ENCODE data around the gene CHD6.
"Not testable (repeated sequence)": the region's sequence is repeated elsewhere in the genome, so short reads cannot be mapped to it uniquely, and the experiment has no call there.

Gene CHD6

DNA sequence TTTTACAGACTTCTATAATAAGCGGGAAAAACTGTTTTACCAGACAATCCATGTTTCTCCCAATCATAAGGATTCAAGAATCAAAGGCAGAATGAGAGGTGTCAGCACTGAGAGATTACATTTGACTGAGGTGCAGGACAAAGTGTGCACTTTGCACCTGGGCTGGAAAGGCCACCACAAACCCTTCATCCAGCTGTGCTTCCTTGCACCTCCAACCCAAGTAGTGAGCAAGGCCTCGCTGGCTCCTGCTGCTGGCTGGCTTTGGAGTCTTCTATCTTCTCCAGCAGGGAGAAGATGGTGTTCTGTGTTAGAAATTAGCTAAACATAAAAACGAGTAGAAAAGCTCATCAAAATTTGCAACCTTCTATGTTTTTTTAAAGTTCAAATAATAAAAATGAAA, 77.7 kb downstream of the CHD6 start:
- no peak overlapping the region for H3K4me3 ChIP-seq

DNA sequence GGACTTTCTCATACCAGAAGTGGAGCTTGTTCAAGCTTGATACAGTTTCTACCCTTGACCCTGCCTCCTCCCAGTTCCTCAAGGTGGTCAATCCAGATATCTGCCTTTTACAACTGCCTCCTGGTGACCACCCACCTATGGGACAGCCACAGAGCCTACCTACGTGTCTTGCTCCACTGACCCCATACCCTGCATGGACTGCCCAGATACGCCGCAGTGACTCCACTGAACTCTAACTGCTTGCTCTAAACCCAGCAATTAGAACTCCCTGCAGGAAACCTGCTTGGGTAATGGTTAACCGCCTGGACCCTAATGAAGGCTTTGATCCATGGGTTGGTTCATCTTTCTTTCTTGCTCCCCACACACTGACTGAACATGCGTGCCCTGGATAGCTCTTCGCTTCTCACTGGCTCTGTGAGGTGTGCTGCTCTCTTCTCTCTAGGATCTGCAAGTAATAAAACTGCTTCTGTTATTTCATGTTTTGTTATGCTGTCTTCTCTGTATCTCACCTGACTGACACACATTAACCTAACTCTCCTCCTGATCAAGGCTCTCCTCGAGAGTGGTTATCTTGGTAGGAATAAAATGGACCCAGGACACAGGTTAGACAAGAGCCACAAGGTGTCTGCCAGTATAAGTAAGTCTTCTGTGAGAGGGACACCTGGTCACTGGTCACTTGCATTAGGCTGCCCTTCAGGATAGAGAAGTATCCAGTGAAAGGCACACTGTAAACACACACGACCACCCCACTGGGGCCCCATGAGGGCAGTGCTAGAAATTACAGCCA, 79.2 kb downstream of the CHD6 start:
- DNase-seq (ENCODE audit: low read depth, low spot score) = no peak
- Histone ChIP-seq H3K9me3 (ENCODE audit: low read depth, low read length) (no peaks in the 10 kb centered on the region), H3K36me3 (ENCODE audit: insufficient read depth, low read length) (peaks cover 21% of the 10 kb centered on the region), H3K9ac (ENCODE audit: insufficient read length) (no peak overlapping the region), H3K4me3 (no peak overlapping the region), H3K27ac (no peak overlapping the region)
- TF ChIP-seq FOXP2 (optimal IDR thresholded peaks at IDR 0.05; ENCODE audit: control extremely low read depth, extremely low read length, insufficient read depth) (no peak), EZH2 (IDR thresholded peaks at IDR 0.05) (no peak), POLR2AphosphoS5 (IDR thresholded peaks at IDR 0.05; ENCODE audit: borderline replicate concordance, low read depth, low read length) (no peak)

More for the DNA sequence above, 77.7 kb downstream of the CHD6 start:
- Histone ChIP-seq H3K36me3 (ENCODE audit: insufficient read depth, low read length) (peaks cover 21% of the 10 kb centered on the region), H3K9ac (ENCODE audit: insufficient read length) (no peak overlapping the region), H3K9me3 (ENCODE audit: low read depth, low read length) (no peaks in the 10 kb centered on the region), H3K27ac (no peak overlapping the region)
- DNase-seq (ENCODE audit: low read depth, low spot score) = no peak
- TF ChIP-seq FOXP2 (optimal IDR thresholded peaks at IDR 0.05; ENCODE audit: control extremely low read depth, extremely low read length, insufficient read depth) = no peak
- TF ChIP-seq POLR2AphosphoS5 (IDR thresholded peaks at IDR 0.05; ENCODE audit: borderline replicate concordance, low read depth, low read length) = no peak
- no peak for TF ChIP-seq EZH2 (IDR thresholded peaks at IDR 0.05)

- no peak overlapping the region for H3K4me3 ChIP-seq
- no peak for DNase-seq (ENCODE audit: low read depth, low spot score)
- H3K27ac ChIP-seq = no peak overlapping the region
- H3K9ac ChIP-seq (ENCODE audit: insufficient read length) = no peak overlapping the region
- H3K9me3 ChIP-seq (ENCODE audit: low read depth, low read length) = no peaks in the 10 kb centered on the region
- H3K36me3 ChIP-seq (ENCODE audit: insufficient read depth, low read length) = peaks cover 24% of the 10 kb centered on the region
- TF ChIP-seq POLR2AphosphoS5 (IDR thresholded peaks at IDR 0.05; ENCODE audit: borderline replicate concordance, low read depth, low read length) = no peak
- no peak for TF ChIP-seq FOXP2 (optimal IDR thresholded peaks at IDR 0.05; ENCODE audit: control extremely low read depth, extremely low read length, insufficient read depth)
- no peak for TF ChIP-seq EZH2 (IDR thresholded peaks at IDR 0.05)
Observed at GRCh38 chr20:41537865-41538264, 80.3 kb downstream of the CHD6 start.

- DNase-seq (ENCODE audit: low read depth, low spot score); H3K9ac ChIP-seq (ENCODE audit: insufficient read length); H3K4me3 ChIP-seq; H3K27ac ChIP-seq; H3K9me3 ChIP-seq (ENCODE audit: low read depth, low read length): not testable (repeated sequence)
- H3K36me3 ChIP-seq (ENCODE audit: insufficient read depth, low read length) = peaks cover 40% of the 10 kb centered on the region
Observed at GRCh38 chr20:41535551-41535950, 82.6 kb downstream of the CHD6 start.

GRCh38 chr20:41534842-41535241, 83.3 kb downstream of the CHD6 start:
- no peak for DNase-seq (ENCODE audit: low read depth, low spot score)
- H3K4me3 ChIP-seq = no peak overlapping the region
- no peaks in the 10 kb centered on the region for H3K9me3 ChIP-seq (ENCODE audit: low read depth, low read length)
- peaks cover 38% of the 10 kb centered on the region for H3K36me3 ChIP-seq (ENCODE audit: insufficient read depth, low read length)
- H3K27ac ChIP-seq = no peak overlapping the region
- no peak overlapping the region for H3K9ac ChIP-seq (ENCODE audit: insufficient read length)
- TF ChIP-seq FOXP2 (optimal IDR thresholded peaks at IDR 0.05; ENCODE audit: control extremely low read depth, extremely low read length, insufficient read depth) = no peak
- TF ChIP-seq EZH2 (IDR thresholded peaks at IDR 0.05) = no peak
- no peak for TF ChIP-seq POLR2AphosphoS5 (IDR thresholded peaks at IDR 0.05; ENCODE audit: borderline replicate concordance, low read depth, low read length)

GRCh38 chr20:41534170-41534569, 84.0 kb downstream of the CHD6 start:
- TF ChIP-seq EZH2 (IDR thresholded peaks at IDR 0.05) (no peak), POLR2AphosphoS5 (IDR thresholded peaks at IDR 0.05; ENCODE audit: borderline replicate concordance, low read depth, low read length) (no peak), FOXP2 (optimal IDR thresholded peaks at IDR 0.05; ENCODE audit: control extremely low read depth, extremely low read length, insufficient read depth) (no peak)
- H3K36me3 ChIP-seq (ENCODE audit: insufficient read depth, low read length) = peaks cover 34% of the 10 kb centered on the region
- H3K4me3 ChIP-seq = no peak overlapping the region
- H3K9ac ChIP-seq (ENCODE audit: insufficient read length) = no peak overlapping the region
- DNase-seq (ENCODE audit: low read depth, low spot score) = no peak
- H3K9me3 ChIP-seq (ENCODE audit: low read depth, low read length) = no peaks in the 10 kb centered on the region
- no peak overlapping the region for H3K27ac ChIP-seq

DNA sequence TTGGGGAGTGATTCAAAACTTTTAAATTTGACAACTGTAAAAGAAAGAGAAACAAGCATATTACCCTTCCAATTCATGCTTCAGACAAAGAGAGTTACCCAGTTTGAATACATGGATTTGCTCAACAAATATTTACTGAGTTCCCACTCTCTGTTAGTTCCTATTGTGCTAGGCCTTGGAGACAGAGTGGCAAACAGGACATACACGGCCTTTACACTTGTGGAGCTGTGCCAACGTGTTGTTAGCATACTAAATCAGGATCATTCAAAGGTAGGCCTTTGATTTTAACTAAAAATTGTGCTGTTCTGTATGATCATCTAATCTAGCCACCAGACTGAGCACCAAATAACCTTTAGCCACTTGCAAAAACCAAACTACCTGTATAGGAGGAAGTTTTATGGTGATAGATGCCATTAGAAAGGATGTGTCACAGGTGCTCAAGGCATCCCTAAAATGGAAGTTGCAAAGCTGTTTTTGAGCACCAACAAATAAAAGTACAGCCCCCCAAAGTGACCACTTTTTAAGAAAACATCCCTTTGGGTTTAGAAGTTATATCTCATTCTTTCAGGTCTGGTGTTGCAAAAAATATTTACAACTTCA, 84.5 kb downstream of the CHD6 start:
- no peak for TF ChIP-seq POLR2AphosphoS5 (IDR thresholded peaks at IDR 0.05; ENCODE audit: borderline replicate concordance, low read depth, low read length)
- TF ChIP-seq EZH2 (IDR thresholded peaks at IDR 0.05) = no peak
- TF ChIP-seq FOXP2 (optimal IDR thresholded peaks at IDR 0.05; ENCODE audit: control extremely low read depth, extremely low read length, insufficient read depth) = no peak

DNA sequence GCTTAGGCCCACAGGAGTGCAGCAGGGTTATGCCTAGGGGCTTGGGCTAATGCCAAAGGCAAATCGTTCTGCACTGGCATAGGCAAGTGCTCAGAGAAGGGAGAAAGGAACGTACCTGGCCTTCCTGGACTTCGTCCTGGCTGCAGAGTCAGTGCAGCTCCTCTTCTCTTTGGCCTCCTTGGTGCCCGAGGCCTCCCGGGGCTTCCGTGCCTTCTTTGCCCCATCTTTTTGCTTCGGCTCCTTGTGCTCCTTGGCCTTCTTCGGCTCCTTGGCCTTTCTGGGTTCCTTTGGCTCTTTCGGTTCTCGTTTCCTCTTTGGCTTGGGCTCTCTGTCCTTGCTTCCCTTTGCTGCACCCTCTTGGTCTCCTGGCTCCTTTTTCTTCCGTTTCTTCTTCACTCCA, 85.2 kb downstream of the CHD6 start:
- no peak overlapping the region for H3K9ac ChIP-seq (ENCODE audit: insufficient read length)
- no peak overlapping the region for H3K27ac ChIP-seq
- TF ChIP-seq FOXP2 (optimal IDR thresholded peaks at IDR 0.05; ENCODE audit: control extremely low read depth, extremely low read length, insufficient read depth) (no peak), EZH2 (IDR thresholded peaks at IDR 0.05) (no peak), POLR2AphosphoS5 (IDR thresholded peaks at IDR 0.05; ENCODE audit: borderline replicate concordance, low read depth, low read length) (no peak)

More for the DNA sequence above, 84.5 kb downstream of the CHD6 start:
- no peak for DNase-seq (ENCODE audit: low read depth, low spot score)
- H3K9ac ChIP-seq (ENCODE audit: insufficient read length) = no peak overlapping the region
- H3K27ac ChIP-seq = no peak overlapping the region
- H3K9me3 ChIP-seq (ENCODE audit: low read depth, low read length) = no peaks in the 10 kb centered on the region
- H3K4me3 ChIP-seq = no peak overlapping the region
- H3K36me3 ChIP-seq (ENCODE audit: insufficient read depth, low read length) = peaks cover 32% of the 10 kb centered on the region

More for the DNA sequence above, 85.2 kb downstream of the CHD6 start:
- no peaks in the 10 kb centered on the region for H3K9me3 ChIP-seq (ENCODE audit: low read depth, low read length)
- DNase-seq (ENCODE audit: low read depth, low spot score) = no peak
- peaks cover 31% of the 10 kb centered on the region for H3K36me3 ChIP-seq (ENCODE audit: insufficient read depth, low read length)
- no peak overlapping the region for H3K4me3 ChIP-seq

Measured in SK-N-MC (cell line).